ENCODE data around the gene TBXA2R. TPM values are rescaled to one million over a fixed set of nuclear protein-coding genes. Genes with fewer than 3 reads are reported as not detected.

Gene TBXA2R
- total and polyA plus RNA-seq, 2 of the 4 experiments (the other 2 are of a cell fraction), result 0.36 to 2.3 TPM

DNA sequence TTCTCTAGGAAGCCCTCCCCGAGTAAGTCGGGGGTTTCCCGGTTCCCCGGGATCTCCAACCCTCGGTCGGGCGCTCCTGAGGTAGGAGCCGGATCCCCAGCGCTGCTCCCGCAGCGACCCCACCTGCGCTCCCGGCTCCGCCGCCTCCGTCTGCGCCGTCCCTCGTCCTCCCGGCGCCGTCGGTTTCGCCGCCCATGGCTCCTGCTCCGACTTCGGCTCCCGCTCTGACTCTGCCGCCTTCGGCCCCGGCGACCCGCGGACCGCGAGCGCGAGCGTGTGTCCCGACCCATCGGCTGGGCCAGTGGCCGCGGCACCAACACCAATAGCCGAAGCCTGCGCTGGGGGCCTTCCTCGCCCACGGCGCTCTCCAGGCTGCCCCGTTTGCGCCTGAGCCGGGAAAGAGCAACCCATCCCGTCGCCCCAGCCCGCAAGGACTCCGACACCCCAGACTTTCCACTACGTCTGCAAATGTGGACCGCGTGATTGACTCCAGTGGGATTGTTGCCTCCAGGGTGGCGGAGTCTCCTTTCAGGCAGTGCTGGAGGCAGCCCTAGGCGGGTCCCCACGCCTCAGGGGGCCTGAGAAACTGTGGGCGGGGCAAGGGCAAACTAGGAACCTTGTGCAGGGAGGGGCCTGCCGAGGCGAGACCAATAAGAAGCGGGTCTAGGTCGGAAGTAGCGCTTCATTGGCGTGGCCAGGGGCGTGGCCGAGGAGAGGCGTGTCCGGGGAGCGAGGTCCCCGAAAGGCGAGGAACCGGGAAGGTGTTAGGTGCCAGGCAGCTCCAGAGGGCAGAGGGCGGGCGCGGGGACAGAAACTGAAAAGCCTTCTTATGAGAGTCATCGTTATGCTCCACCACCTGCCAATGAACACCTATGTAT lies 20.0 kb upstream of the TBXA2R start, which contains the start of gene CACTIN (continued):
- TF ChIP-seq CHD1 (IDR thresholded peaks at IDR 0.05; ENCODE audit: low read depth, low read length), result no peak
- no peak for TF ChIP-seq SMC3 (IDR thresholded peaks at IDR 0.05; ENCODE audit: low read depth, low read length)
- no peak for TF ChIP-seq FOS (IDR thresholded peaks at IDR 0.05; ENCODE audit: low read depth, low read length)

DNA sequence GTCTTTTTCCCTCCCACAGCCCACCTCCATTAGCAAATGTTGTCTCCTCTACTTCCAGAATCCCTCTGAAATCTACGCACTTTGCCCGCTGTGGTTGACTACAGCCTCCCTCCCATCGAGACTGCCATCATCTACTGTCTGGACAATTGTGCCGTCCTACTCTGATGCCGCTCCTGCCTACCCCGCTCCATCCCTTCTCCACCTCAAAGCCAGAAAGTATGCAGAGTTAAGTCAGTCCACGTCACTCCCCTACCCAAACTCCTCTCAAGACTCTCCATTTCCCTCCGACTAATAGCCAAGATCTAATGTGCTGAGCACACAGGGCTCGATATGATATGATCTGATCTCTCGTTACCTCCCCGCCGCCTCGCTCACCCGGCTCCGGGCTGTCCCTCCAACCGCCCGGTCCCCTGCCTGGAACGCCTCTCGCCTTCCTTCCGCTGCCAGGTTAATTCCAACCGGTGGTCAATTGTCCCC lies 19.4 kb upstream of the TBXA2R start:
- Histone ChIP-seq H3K4me2 (ENCODE audit: low read depth, low read length) (peak overlapping the region; percentile 99), H4K20me1 (ENCODE audit: insufficient read depth, low read length) (peaks cover 19% of the 10 kb centered on the region), H3K9me3 (ENCODE audit: control insufficient read depth, insufficient read depth, low read length) (no peaks in the 10 kb centered on the region), H2BK20ac (ENCODE audit: low read depth, low read length) (no peak overlapping the region), H3K4me1 (ENCODE audit: control insufficient read depth, insufficient read depth, low read length) (peaks cover 6% of the 10 kb centered on the region; the same call in 1 of the 2 replicates), H4K91ac (ENCODE audit: insufficient read depth, low read depth, low read length) (no peak overlapping the region), H3K56ac (ENCODE audit: extremely low read depth, insufficient read depth, low read length) (peak overlapping the region; percentile 14; the same call in 1 of the 2 replicates), H3K79me1 (ENCODE audit: low read depth in 1 of 2, low read length in 2 of 2) (peaks cover 14 to 37% of the 10 kb centered on the region in 2 experiments; a peak in 3 of 4 replicates), H2BK15ac (ENCODE audit: low read depth, low read length) (no peak overlapping the region), H3K14ac (replicated peaks; ENCODE audit: low read depth, low read length) (0 out of 2 replicates have a peak overlapping the region, but pooled peaks have one; percentile 9), H2BK120ac (ENCODE audit: low read depth, low read length) (no peak overlapping the region), H2AK5ac (ENCODE audit: low read depth, low read length) (peak overlapping the region; percentile 57; the same call in 1 of the 2 replicates), H4K8ac (ENCODE audit: low read depth in 2 of 2, low read length in 2 of 2) (peak overlapping the region in 1 of 2 experiments; percentile 100; a peak in 3 of 4 replicates), H3K9ac (ENCODE audit: low read depth, low read length) (peak overlapping the region; percentile 83), H3K18ac (ENCODE audit: low read depth, low read length) (no peak overlapping the region), H2AFZ (replicated peaks; ENCODE audit: low read length, poor library complexity) (peak overlapping the region; percentile 99), H4K5ac (ENCODE audit: low read depth, low read length) (no peak overlapping the region; the same call in 1 of the 2 replicates), H3K9me1 (ENCODE audit: insufficient read depth, low read length) (peaks cover 3% of the 10 kb centered on the region; the same call in 1 of the 2 replicates), H3K27me3 (ENCODE audit: control insufficient read depth, insufficient read depth, low read length) (no peaks in the 10 kb centered on the region), H3K4me3 (ENCODE audit: insufficient read depth, low read depth, low read length) (peak overlapping the region; percentile 91), H3K4ac (ENCODE audit: low read depth, low read length) (peak overlapping the region; percentile 99), H3K27ac (ENCODE audit: insufficient read depth, low read length) (peak overlapping the region; percentile 41; the same call in 1 of the 2 replicates), H2BK5ac (ENCODE audit: low read depth, low read length, poor library complexity, severe bottlenecking) (no peak overlapping the region), H2AK9ac (replicated peaks; ENCODE audit: low read depth, low read length, poor library complexity) (peak overlapping the region; percentile 100), H3K36me3 (ENCODE audit: control insufficient read depth, insufficient read depth, low read length) (peaks cover 19% of the 10 kb centered on the region; the same call in 1 of the 2 replicates), H3K23ac (ENCODE audit: low read depth, low read length) (peak overlapping the region; percentile 8; the same call in 1 of the 2 replicates)
- POLR2A ChIA-PET (ENCODE audit: unreplicated experiment), result no interaction called here
- CTCF ChIA-PET, result no interaction called here
- dilution Hi-C loops (cut with HindIII; ENCODE audit: low sequenced_read_pairs, unreplicated experiment), result no loop called here
- 0% methylated on average over 18 of the region's 21 CpGs; no CpG with 5 or more reads in 1 of the 2 experiments for WGBS, 2 experiments (ENCODE audit: extremely low coverage in 2 of 2, insufficient read length in 1 of 2)
- TF ChIP-seq MXI1 (IDR thresholded peaks at IDR 0.05; ENCODE audit: borderline replicate concordance, low read depth, low read length), result no peak
- TF ChIP-seq CHD1 (IDR thresholded peaks at IDR 0.05; ENCODE audit: low read depth, low read length), result 0 out of 2 replicates have a peak, but pooled peaks have one; percentile 41
- no peak for TF ChIP-seq RFX5 (IDR thresholded peaks at IDR 0.05; ENCODE audit: low read depth, low read length)
- no peak for TF ChIP-seq SMC3 (IDR thresholded peaks at IDR 0.05; ENCODE audit: low read depth, low read length)
- DNase-seq (no peak), ATAC-seq (ENCODE audit: low read depth) (no peak)
- in situ Hi-C loops (cut with MboI; ENCODE audit: low sequenced_read_pairs), result no loop called here
- intact Hi-C loops (cut with micrococcal nuclease), result loop anchor here (5.0 kb wide), 1 partner anchor 119 kb away; the partner anchor contains the start of gene FZR1
- no TSS peak for BruUV-seq (replicated peaks)
